ENCODE data around the gene DENND1A.

Gene DENND1A

DNA sequence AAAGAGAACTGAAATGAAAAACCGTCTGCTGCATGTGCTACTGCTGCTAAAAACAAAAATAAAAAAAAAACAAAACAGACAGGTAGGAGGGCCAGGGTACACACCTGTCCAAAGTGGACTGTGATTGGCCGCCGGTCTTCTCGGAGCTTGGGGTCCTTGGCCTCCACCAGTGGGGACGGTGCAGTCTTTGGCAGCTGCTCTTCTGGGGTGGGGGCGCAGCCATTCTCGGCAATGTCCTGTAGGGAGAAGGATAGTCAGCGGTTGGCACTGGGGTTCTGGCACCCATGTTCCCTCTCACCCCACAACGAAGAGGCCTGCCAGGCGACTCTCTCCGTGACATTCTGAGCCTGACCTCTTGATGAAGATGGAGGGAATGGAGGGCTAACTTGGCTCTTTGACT lies 489.7 kb downstream of the DENND1A start:
- no peaks in the 10 kb centered on the region for H3K79me2 ChIP-seq (ENCODE audit: insufficient read depth, low read length)
- H3K9me3 ChIP-seq (ENCODE audit: insufficient read depth, low read length): no peaks in the 10 kb centered on the region
- no peaks in the 10 kb centered on the region for H3F3A ChIP-seq (ENCODE audit: insufficient read depth)
- H2AFZ ChIP-seq (ENCODE audit: low read depth, low read length, severe bottlenecking): no peak overlapping the region
- H3K4me2 ChIP-seq (ENCODE audit: low read depth, low read length, poor library complexity, severe bottlenecking): no peak overlapping the region
- no peaks in the 10 kb centered on the region for H3K27me3 ChIP-seq (ENCODE audit: low read length)
- H3K9me2 ChIP-seq (replicated peaks; ENCODE audit: insufficient read depth, low read length): no peaks in the 10 kb centered on the region
- no peaks in the 10 kb centered on the region for H4K20me1 ChIP-seq (ENCODE audit: low read depth, low read length)
- H3K36me3 ChIP-seq (ENCODE audit: low read length): no peaks in the 10 kb centered on the region
- TF ChIP-seq EZH2phosphoT487 (conservative IDR thresholded peaks at IDR 0.05; ENCODE audit: low read length): no peak
- TF ChIP-seq, protein P1, sequence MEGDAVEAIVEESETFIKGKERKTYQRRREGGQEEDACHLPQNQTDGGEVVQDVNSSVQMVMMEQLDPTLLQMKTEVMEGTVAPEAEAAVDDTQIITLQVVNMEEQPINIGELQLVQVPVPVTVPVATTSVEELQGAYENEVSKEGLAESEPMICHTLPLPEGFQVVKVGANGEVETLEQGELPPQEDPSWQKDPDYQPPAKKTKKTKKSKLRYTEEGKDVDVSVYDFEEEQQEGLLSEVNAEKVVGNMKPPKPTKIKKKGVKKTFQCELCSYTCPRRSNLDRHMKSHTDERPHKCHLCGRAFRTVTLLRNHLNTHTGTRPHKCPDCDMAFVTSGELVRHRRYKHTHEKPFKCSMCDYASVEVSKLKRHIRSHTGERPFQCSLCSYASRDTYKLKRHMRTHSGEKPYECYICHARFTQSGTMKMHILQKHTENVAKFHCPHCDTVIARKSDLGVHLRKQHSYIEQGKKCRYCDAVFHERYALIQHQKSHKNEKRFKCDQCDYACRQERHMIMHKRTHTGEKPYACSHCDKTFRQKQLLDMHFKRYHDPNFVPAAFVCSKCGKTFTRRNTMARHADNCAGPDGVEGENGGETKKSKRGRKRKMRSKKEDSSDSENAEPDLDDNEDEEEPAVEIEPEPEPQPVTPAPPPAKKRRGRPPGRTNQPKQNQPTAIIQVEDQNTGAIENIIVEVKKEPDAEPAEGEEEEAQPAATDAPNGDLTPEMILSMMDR (IDR thresholded peaks at IDR 0.05; ENCODE audit: insufficient read depth, low read length, poor library complexity, severe bottlenecking): no peak
- H3K4me3 ChIP-seq (ENCODE audit: insufficient read depth, low read length, poor library complexity, severe bottlenecking): no peak overlapping the region
- H3K27ac ChIP-seq (ENCODE audit: low read depth, low read length): no peak overlapping the region
- H3K9ac ChIP-seq (ENCODE audit: low read length): no peak overlapping the region

DNA sequence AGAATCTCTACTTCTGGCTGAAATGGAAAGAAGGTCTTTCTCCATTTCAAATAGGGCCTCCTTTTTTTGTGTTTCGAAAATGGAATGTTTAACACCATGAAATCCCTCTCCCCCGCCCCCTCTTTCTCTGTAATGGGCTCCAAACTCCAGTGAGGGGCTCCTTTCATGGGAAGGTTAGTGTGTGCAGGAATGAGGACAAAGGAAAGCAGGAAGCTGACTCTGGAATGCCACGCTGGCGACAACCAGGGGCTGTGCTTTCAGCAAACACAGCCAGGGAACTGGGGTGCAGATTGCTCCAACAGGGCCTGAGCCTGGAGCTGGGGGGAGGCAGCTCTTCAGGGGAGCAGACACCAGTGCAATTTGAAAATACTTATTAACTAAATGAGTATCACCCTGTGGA lies 491.1 kb downstream of the DENND1A start:
- H3K79me2 ChIP-seq (ENCODE audit: insufficient read depth, low read length): no peaks in the 10 kb centered on the region
- no peaks in the 10 kb centered on the region for H4K20me1 ChIP-seq (ENCODE audit: low read depth, low read length)
- H3K9ac ChIP-seq (ENCODE audit: low read length): no peak overlapping the region
- no peak overlapping the region for H2AFZ ChIP-seq (ENCODE audit: low read depth, low read length, severe bottlenecking)
- H3K4me3 ChIP-seq (ENCODE audit: insufficient read depth, low read length, poor library complexity, severe bottlenecking): no peak overlapping the region
- peak overlapping the region; percentile 53 for H3K27ac ChIP-seq (ENCODE audit: low read depth, low read length)
- no peaks in the 10 kb centered on the region for H3F3A ChIP-seq (ENCODE audit: insufficient read depth)
- no peak for TF ChIP-seq EZH2phosphoT487 (conservative IDR thresholded peaks at IDR 0.05; ENCODE audit: low read length)
- TF ChIP-seq, protein P1 (IDR thresholded peaks at IDR 0.05; ENCODE audit: insufficient read depth, low read length, poor library complexity, severe bottlenecking): no peak
- no peaks in the 10 kb centered on the region for H3K9me2 ChIP-seq (replicated peaks; ENCODE audit: insufficient read depth, low read length)
- peak overlapping the region; percentile 40 for H3K4me2 ChIP-seq (ENCODE audit: low read depth, low read length, poor library complexity, severe bottlenecking)
- H3K9me3 ChIP-seq (ENCODE audit: insufficient read depth, low read length): no peaks in the 10 kb centered on the region
- H3K27me3 ChIP-seq (ENCODE audit: low read length): no peaks in the 10 kb centered on the region
- H3K36me3 ChIP-seq (ENCODE audit: low read length): no peaks in the 10 kb centered on the region

DNA sequence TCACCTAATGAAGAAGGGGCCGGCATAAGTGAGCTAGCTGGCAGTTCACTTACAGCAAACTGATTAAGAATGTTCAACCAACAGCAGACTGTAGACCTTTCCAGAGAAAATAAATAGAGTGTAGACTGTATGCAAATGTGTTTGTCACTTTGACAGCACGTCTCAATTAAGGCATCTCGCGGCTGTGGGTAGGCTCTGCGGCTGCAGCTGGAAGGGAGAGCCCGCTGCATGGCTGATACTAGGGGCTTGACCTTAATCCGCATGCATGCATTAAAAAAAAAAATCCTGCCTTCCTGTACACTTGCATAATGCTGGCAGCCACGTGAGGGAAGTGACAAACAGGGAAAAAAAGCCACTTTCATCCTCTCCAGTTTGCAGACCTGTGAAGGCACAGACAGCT lies 491.6 kb downstream of the DENND1A start:
- Histone ChIP-seq H3K4me3 (ENCODE audit: insufficient read depth, low read length, poor library complexity, severe bottlenecking) (no peak overlapping the region), H3K9ac (ENCODE audit: low read length) (no peak overlapping the region)

More for the DNA sequence above, 491.6 kb downstream of the DENND1A start:
- H3K27me3 ChIP-seq (ENCODE audit: low read length): no peaks in the 10 kb centered on the region
- no peaks in the 10 kb centered on the region for H3K79me2 ChIP-seq (ENCODE audit: insufficient read depth, low read length)
- no peak for TF ChIP-seq EZH2phosphoT487 (conservative IDR thresholded peaks at IDR 0.05; ENCODE audit: low read length)
- TF ChIP-seq, protein P1 (IDR thresholded peaks at IDR 0.05; ENCODE audit: insufficient read depth, low read length, poor library complexity, severe bottlenecking): no peak
- no peaks in the 10 kb centered on the region for H3K36me3 ChIP-seq (ENCODE audit: low read length)
- H3K4me2 ChIP-seq (ENCODE audit: low read depth, low read length, poor library complexity, severe bottlenecking): peak overlapping the region; percentile 40
- H2AFZ ChIP-seq (ENCODE audit: low read depth, low read length, severe bottlenecking): no peak overlapping the region
- H3K27ac ChIP-seq (ENCODE audit: low read depth, low read length): peak overlapping the region; percentile 53
- H3K9me3 ChIP-seq (ENCODE audit: insufficient read depth, low read length): no peaks in the 10 kb centered on the region
- no peaks in the 10 kb centered on the region for H3F3A ChIP-seq (ENCODE audit: insufficient read depth)
- H3K9me2 ChIP-seq (replicated peaks; ENCODE audit: insufficient read depth, low read length): no peaks in the 10 kb centered on the region
- H4K20me1 ChIP-seq (ENCODE audit: low read depth, low read length): no peaks in the 10 kb centered on the region

All from SU-DHL-6 (cell line).